ENCODE data around the gene ASH1L.
"Not testable (repeated sequence)": the region's sequence is repeated elsewhere in the genome, so short reads cannot be mapped to it uniquely, and the experiment has no call there.

DNA sequence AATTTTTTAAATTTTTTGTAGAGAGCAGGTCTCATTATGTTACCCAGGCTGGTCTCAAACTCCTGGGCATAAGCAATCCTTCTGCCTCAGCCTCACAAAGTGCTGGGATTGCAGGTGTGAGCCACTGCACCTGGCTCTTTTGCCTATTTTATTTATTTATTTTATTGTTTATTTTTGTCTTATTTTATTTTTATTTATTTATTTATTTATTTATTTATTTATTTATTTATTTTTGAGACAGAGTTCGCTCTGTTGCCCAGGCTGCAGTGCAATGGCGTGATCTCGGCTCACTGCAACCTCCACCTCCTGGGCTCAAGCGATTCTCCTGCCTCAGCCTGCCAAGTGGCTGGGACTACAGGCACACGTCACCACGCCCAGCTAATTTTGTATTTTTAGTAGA, 13.0 kb upstream of the ASH1L start:
- TF ChIP-seq GFI1B (tag by site-specific recombination; IDR thresholded peaks at IDR 0.05); ZNF133 (tag by site-specific recombination; IDR thresholded peaks at IDR 0.05); ZNF121 (tag by site-specific recombination; IDR thresholded peaks at IDR 0.05); TRIM28 (IDR thresholded peaks at IDR 0.05; ENCODE audit: borderline replicate concordance, low read length); ZBTB7A (tag by site-specific recombination; IDR thresholded peaks at IDR 0.05; ENCODE audit: low read depth); ZNF324 (tag by site-specific recombination; IDR thresholded peaks at IDR 0.05): not testable (repeated sequence)
- TF ChIP-seq, protein P1, sequence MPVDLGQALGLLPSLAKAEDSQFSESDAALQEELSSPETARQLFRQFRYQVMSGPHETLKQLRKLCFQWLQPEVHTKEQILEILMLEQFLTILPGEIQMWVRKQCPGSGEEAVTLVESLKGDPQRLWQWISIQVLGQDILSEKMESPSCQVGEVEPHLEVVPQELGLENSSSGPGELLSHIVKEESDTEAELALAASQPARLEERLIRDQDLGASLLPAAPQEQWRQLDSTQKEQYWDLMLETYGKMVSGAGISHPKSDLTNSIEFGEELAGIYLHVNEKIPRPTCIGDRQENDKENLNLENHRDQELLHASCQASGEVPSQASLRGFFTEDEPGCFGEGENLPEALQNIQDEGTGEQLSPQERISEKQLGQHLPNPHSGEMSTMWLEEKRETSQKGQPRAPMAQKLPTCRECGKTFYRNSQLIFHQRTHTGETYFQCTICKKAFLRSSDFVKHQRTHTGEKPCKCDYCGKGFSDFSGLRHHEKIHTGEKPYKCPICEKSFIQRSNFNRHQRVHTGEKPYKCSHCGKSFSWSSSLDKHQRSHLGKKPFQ (tag by site-specific recombination; IDR thresholded peaks at IDR 0.05), result 0 out of 2 replicates have a peak, but pooled peaks have one; percentile 46
- TF ChIP-seq, protein P2, sequence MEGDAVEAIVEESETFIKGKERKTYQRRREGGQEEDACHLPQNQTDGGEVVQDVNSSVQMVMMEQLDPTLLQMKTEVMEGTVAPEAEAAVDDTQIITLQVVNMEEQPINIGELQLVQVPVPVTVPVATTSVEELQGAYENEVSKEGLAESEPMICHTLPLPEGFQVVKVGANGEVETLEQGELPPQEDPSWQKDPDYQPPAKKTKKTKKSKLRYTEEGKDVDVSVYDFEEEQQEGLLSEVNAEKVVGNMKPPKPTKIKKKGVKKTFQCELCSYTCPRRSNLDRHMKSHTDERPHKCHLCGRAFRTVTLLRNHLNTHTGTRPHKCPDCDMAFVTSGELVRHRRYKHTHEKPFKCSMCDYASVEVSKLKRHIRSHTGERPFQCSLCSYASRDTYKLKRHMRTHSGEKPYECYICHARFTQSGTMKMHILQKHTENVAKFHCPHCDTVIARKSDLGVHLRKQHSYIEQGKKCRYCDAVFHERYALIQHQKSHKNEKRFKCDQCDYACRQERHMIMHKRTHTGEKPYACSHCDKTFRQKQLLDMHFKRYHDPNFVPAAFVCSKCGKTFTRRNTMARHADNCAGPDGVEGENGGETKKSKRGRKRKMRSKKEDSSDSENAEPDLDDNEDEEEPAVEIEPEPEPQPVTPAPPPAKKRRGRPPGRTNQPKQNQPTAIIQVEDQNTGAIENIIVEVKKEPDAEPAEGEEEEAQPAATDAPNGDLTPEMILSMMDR (tag by site-specific recombination; IDR thresholded peaks at IDR 0.05), result not testable (repeated sequence)
- TF ChIP-seq ZNF302 (tag by site-specific recombination; IDR thresholded peaks at IDR 0.05; ENCODE audit: low read depth), result 0 out of 2 replicates have a peak, but pooled peaks have one; percentile 49
- TF ChIP-seq, protein P3, sequence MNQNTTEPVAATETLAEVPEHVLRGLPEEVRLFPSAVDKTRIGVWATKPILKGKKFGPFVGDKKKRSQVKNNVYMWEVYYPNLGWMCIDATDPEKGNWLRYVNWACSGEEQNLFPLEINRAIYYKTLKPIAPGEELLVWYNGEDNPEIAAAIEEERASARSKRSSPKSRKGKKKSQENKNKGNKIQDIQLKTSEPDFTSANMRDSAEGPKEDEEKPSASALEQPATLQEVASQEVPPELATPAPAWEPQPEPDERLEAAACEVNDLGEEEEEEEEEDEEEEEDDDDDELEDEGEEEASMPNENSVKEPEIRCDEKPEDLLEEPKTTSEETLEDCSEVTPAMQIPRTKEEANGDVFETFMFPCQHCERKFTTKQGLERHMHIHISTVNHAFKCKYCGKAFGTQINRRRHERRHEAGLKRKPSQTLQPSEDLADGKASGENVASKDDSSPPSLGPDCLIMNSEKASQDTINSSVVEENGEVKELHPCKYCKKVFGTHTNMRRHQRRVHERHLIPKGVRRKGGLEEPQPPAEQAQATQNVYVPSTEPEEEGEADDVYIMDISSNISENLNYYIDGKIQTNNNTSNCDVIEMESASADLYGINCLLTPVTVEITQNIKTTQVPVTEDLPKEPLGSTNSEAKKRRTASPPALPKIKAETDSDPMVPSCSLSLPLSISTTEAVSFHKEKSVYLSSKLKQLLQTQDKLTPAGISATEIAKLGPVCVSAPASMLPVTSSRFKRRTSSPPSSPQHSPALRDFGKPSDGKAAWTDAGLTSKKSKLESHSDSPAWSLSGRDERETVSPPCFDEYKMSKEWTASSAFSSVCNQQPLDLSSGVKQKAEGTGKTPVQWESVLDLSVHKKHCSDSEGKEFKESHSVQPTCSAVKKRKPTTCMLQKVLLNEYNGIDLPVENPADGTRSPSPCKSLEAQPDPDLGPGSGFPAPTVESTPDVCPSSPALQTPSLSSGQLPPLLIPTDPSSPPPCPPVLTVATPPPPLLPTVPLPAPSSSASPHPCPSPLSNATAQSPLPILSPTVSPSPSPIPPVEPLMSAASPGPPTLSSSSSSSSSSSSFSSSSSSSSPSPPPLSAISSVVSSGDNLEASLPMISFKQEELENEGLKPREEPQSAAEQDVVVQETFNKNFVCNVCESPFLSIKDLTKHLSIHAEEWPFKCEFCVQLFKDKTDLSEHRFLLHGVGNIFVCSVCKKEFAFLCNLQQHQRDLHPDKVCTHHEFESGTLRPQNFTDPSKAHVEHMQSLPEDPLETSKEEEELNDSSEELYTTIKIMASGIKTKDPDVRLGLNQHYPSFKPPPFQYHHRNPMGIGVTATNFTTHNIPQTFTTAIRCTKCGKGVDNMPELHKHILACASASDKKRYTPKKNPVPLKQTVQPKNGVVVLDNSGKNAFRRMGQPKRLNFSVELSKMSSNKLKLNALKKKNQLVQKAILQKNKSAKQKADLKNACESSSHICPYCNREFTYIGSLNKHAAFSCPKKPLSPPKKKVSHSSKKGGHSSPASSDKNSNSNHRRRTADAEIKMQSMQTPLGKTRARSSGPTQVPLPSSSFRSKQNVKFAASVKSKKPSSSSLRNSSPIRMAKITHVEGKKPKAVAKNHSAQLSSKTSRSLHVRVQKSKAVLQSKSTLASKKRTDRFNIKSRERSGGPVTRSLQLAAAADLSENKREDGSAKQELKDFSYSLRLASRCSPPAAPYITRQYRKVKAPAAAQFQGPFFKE (tag by site-specific recombination; IDR thresholded peaks at IDR 0.05; ENCODE audit: borderline replicate concordance), result not testable (repeated sequence)
